GM10248 (cell line): ENCODE measurements around the gene SLITRK6.

Experiments
- CTCF ChIA-PET: fragments of 300-600 bp; sonication (Branson Sonifier 250); formaldehyde crosslinking; extraction: SDS; loops from one replicate; lab custom pipeline; 2021; ENCODE audit warnings: antibody characterized with exemption; lab: Yijun Ruan, JAX
- POLR2A ChIA-PET: fragments of 350-650 bp; sonication (Branson Sonifier 250); formaldehyde crosslinking; extraction: SDS; loops from one replicate; lab custom pipeline; 2020; ENCODE audit warnings: antibody characterized with exemption; lab: Yijun Ruan, JAX
- DNase-seq: peaks from one replicate; pipeline ENCODE4 v3.0.0; 2012; ENCODE audit errors: extremely low spot score
- TF ChIP-seq, protein P1 (sequence below): IDR thresholded peaks from 2 replicates; pipeline ENCODE4 v1.5.1; 2012; ENCODE audit warnings: mild to moderate bottlenecking, low read depth; ENCODE audit errors: extremely low read depth, missing control alignments, control extremely low read depth

SLITRK6 gene

GRCh38 chr13:85799097-85799582 is at the start of gene SLITRK6:
Gene SLITRK6, minus strand, starts transcription at chr13:85799419. Its CDS starts 2,911 bp downstream, at chr13:85796508.
- ChIA-PET CTCF (interaction anchor here (0.9 to 2.7 kb wide), 8 partner anchors 9 to 902 kb away, joined by 3 to 8 read pairs (median 3); no protein-coding TSS in a partner anchor), POLR2A (no interaction called here)
- no peak for DNase-seq
- TF ChIP-seq, protein P1, sequence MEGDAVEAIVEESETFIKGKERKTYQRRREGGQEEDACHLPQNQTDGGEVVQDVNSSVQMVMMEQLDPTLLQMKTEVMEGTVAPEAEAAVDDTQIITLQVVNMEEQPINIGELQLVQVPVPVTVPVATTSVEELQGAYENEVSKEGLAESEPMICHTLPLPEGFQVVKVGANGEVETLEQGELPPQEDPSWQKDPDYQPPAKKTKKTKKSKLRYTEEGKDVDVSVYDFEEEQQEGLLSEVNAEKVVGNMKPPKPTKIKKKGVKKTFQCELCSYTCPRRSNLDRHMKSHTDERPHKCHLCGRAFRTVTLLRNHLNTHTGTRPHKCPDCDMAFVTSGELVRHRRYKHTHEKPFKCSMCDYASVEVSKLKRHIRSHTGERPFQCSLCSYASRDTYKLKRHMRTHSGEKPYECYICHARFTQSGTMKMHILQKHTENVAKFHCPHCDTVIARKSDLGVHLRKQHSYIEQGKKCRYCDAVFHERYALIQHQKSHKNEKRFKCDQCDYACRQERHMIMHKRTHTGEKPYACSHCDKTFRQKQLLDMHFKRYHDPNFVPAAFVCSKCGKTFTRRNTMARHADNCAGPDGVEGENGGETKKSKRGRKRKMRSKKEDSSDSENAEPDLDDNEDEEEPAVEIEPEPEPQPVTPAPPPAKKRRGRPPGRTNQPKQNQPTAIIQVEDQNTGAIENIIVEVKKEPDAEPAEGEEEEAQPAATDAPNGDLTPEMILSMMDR: no peak

DNA sequence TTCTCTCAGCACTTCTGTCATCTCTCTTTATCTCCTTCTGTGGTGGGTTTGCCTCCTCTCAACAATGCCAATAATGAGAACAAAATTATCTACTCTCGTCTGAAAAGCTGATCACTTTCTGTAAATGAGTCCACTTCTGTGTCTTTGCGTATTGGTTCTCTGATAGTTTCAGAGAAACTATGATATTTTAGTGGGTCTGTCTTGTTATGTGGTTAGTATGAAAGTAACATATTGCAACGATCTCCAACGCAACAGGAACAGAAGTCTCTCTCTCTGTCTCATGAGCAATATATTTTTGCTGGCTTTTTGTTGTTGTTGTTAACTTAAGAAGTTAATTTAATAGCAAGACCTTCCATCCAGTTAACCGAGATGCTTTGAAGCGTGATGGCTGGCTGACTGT is 47.8 kb upstream of the SLITRK6 start:
- ChIA-PET CTCF (no interaction called here), POLR2A (no interaction called here)
- TF ChIP-seq, protein P1: no peak
- no peak for DNase-seq

DNA sequence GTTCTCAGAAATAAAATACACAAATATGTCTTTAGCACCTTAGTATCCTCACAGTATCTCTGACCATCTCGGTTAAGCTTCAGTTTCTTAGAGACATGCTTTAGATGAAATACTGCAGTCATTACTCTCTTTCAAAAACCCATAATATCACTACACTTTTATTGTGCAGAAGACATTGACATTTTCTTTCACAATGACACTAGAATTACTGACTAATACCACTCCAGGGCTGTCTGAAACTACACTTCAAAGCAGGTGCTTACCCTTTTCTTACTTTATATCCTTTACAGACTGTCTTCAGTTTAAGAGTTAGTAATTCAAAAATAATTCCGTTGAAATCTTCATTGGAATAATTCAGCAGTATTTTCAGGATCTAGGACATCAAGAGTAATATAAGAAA is 42.2 kb upstream of the SLITRK6 start:
- ChIA-PET POLR2A (no interaction called here), CTCF (interaction anchor here (1.3 kb wide), 1 partner anchor 10 kb away, joined by 3 read pairs; no protein-coding TSS in a partner anchor)
- TF ChIP-seq, protein P1: no peak
- no peak for DNase-seq

GRCh38 chr13:85833921-85834320 is 34.7 kb upstream of the SLITRK6 start:
- no peak for DNase-seq
- CTCF ChIA-PET: no interaction called here
- TF ChIP-seq, protein P1: no peak
- POLR2A ChIA-PET: no interaction called here

DNA sequence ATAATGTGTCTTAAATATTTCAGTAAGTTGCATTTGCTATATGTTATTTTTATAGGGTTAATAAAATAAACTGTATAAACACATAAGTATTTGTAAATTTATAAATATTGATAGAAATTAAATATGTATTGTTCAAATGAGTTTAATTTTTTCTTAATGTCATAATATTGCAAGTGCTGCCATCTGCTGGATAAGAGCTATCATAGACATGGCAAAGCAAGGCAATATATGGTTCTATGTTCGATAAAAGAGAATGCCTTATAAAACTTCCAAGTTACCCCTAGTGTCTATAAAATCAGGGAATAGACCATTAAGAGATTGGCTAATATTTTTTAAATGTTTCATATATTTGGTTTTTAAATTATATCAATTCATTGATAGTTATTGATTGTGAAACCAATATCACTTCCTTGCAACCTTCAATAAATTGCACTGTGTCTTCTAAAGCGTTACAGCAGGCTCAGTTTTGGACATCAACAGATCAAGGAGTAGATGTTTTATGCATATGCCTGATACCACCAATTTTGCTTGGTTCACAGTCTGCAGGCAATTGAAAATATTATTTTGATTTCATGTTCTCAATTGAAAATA is 29.0 kb upstream of the SLITRK6 start:
- CTCF ChIA-PET: interaction anchor here (1.0 to 1.8 kb wide), 7 partner anchors 9 to 29 kb away, joined by 3 to 5 read pairs (median 4); partner anchors contain the start of gene SLITRK6
- peak; percentile 7 for DNase-seq

DNA sequence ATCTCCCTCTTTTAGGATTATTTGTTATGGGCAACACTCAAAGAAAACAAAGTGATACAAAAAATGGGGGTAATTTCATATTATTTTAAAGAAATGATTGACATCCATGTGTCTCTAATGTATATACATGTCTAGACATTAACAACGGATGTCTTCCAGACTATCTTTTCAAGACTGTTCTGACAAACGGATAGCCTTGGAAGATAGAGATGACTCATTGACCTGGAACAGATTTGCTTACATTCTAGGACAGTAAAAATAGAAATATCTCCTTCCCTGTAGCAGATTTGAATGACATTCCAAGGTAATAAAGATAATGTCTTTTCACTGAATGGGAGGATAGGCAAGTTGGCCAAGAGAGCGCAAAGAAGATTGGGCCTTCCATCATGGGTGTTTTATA is 26.2 kb upstream of the SLITRK6 start:
- ChIA-PET POLR2A (no interaction called here), CTCF (interaction anchor here (0.9 kb wide), 1 partner anchor 21 kb away, joined by 3 read pairs; no protein-coding TSS in a partner anchor)
- TF ChIP-seq, protein P1: no peak
- no peak for DNase-seq

More for the DNA sequence above, 29.0 kb upstream of the SLITRK6 start:
- POLR2A ChIA-PET: no interaction called here
- TF ChIP-seq, protein P1: peak; percentile 75
